ENCODE results near the gene RACK1.
"Not testable (repeated sequence)": the region's sequence is repeated elsewhere in the genome, so short reads cannot be mapped to it uniquely, and the experiment has no call there.

RACK1 gene

DNA sequence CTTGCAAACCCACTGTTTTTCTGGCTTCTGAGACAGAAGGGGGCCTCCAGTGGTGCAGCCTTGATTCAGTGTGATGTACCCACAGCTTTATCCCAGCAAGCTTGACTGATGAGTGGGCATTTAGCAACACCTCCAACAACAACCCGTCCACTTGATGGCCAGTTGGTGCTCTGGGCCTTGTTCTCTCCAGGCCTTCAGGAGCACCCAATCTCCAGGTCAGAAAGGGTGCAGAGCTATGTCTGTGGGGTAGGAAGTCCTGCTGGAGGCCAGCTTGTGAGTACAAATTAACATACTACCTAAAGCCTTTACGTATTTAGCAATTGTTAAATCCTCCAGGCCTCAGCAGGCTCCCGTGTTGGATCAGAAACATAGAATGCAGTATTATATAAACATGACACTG lies 27.4 kb upstream of the RACK1 start:
- TF ChIP-seq CTCF (IDR thresholded peaks at IDR 0.05): no peak
- no peak overlapping the region for H3K27ac ChIP-seq
- H3K79me2 ChIP-seq: no peaks in the 10 kb centered on the region
- no peak overlapping the region for H3K4me2 ChIP-seq (ENCODE audit: low read length)
- no peak overlapping the region for H3K9ac ChIP-seq
- no peak overlapping the region for H2AFZ ChIP-seq
- H3K9me3 ChIP-seq (ENCODE audit: control insufficient read depth, low read length): no peaks in the 10 kb centered on the region
- H3K36me3 ChIP-seq (ENCODE audit: control insufficient read depth, insufficient read depth, low read length): no peaks in the 10 kb centered on the region
- H3K27me3 ChIP-seq (ENCODE audit: control insufficient read depth, insufficient read depth, low read length): no peaks in the 10 kb centered on the region
- H3K4me1 ChIP-seq: no peaks in the 10 kb centered on the region
- H3K4me3 ChIP-seq (ENCODE audit: low read depth, low read length): no peak overlapping the region

DNA sequence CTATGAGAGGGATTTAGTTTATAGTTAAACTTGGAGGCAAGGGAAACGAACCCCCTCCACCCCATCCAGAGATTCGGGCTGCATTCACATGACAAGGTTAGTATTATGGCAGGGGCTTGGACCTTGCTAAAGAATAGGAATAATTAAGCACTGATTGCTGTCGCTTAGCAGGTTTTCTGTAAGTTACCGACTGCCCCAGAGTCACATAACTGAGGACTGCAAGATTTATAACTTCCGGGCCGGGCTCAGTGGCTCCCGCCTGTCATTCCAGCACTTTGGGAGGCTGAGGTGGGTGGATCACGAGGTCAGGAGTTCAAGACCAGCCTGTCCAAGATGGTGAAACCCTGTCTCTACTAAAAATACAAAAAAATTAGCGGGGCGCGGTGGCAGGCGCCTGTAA lies 24.2 kb upstream of the RACK1 start:
- H3K27me3 ChIP-seq (ENCODE audit: control insufficient read depth, insufficient read depth, low read length); H3K27ac ChIP-seq; H3K79me2 ChIP-seq; H3K4me3 ChIP-seq (ENCODE audit: low read depth, low read length); H3K36me3 ChIP-seq (ENCODE audit: control insufficient read depth, insufficient read depth, low read length); H3K4me1 ChIP-seq; H3K4me2 ChIP-seq (ENCODE audit: low read length); H2AFZ ChIP-seq; H3K9me3 ChIP-seq (ENCODE audit: control insufficient read depth, low read length); H3K9ac ChIP-seq: not testable (repeated sequence)

DNA sequence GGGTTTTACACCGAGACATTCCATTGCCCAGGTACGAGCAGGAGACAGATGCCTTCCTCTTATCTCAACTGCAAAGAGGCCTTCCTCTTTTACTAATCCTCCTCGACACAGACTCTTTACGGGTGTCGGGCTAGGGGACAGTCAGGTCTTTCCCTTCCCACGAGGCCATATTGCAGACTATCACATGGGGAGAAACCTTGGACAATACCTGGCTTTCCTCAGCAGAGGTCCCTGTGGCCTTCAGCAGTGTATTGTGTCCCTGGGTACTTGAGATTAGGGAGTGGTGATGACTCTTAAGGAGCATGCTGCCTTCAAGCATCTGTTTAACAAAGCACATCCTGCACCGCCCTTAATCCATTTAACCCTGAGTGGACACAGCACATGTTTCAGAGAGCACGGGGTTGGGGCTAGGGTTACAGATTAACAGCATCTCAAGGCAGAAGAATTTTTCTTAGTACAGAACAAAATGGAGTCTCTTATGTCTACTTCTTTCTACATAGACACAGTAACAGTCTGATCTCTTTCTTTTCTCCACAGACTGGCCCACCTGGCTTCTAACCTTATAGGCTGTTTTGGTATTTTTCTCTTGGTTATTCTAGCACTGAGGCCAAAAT lies 23.7 kb upstream of the RACK1 start:
- H3K9ac ChIP-seq; H3K9me3 ChIP-seq (ENCODE audit: control insufficient read depth, low read length); H3K36me3 ChIP-seq (ENCODE audit: control insufficient read depth, insufficient read depth, low read length); H3K79me2 ChIP-seq; H3K4me3 ChIP-seq (ENCODE audit: low read depth, low read length); H3K4me1 ChIP-seq; H2AFZ ChIP-seq; H3K4me2 ChIP-seq (ENCODE audit: low read length); H3K27me3 ChIP-seq (ENCODE audit: control insufficient read depth, insufficient read depth, low read length); H3K27ac ChIP-seq: not testable (repeated sequence)

DNA sequence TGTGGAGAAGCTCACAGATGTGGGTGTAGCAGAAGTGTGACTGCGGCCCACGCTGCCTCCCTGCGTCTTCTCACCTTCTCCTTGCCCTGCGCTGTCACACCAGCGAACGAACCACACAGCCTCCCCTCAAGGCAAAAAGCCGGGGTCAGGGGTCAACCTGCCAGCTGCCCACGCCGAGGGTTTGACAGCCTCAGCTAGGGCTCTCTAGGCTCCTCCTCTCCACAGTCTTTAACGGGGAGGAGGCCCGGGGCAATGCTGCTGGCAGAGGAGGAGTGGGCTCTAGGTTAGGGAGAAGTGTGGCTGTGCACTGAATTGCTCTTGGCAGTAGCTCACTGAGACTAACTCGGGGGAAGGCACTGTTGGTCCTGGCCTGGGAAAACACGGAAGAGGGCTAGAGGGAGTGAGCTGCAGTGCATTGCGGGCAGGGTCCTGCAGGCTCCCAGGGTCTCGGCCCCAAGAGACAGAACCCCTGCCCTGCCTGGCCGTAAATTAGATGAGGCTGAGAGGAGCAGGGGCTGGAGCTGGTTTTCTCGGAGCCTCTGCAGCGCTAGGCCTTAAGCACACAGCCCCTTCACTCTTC lies 21.5 kb upstream of the RACK1 start:
- no peaks in the 10 kb centered on the region for H3K4me1 ChIP-seq
- no peaks in the 10 kb centered on the region for H3K9me3 ChIP-seq (ENCODE audit: control insufficient read depth, low read length)
- H3K4me3 ChIP-seq (ENCODE audit: low read depth, low read length): no peak overlapping the region
- TF ChIP-seq CTCF (IDR thresholded peaks at IDR 0.05): no peak
- peaks cover 4% of the 10 kb centered on the region for H3K79me2 ChIP-seq
- H3K27me3 ChIP-seq (ENCODE audit: control insufficient read depth, insufficient read depth, low read length): no peaks in the 10 kb centered on the region
- H3K27ac ChIP-seq: no peak overlapping the region
- no peak overlapping the region for H2AFZ ChIP-seq
- no peak overlapping the region for H3K9ac ChIP-seq
- no peak overlapping the region for H3K4me2 ChIP-seq (ENCODE audit: low read length)
- H3K36me3 ChIP-seq (ENCODE audit: control insufficient read depth, insufficient read depth, low read length): no peaks in the 10 kb centered on the region

- Histone ChIP-seq H3K4me2 (ENCODE audit: low read length) (no peak overlapping the region), H3K9me3 (ENCODE audit: control insufficient read depth, low read length) (no peaks in the 10 kb centered on the region), H3K79me2 (peaks cover 17% of the 10 kb centered on the region), H3K4me3 (ENCODE audit: low read depth, low read length) (no peak overlapping the region), H3K36me3 (ENCODE audit: control insufficient read depth, insufficient read depth, low read length) (no peaks in the 10 kb centered on the region), H2AFZ (no peak overlapping the region), H3K27ac (no peak overlapping the region), H3K9ac (no peak overlapping the region), H3K4me1 (peaks cover 3% of the 10 kb centered on the region), H3K27me3 (ENCODE audit: control insufficient read depth, insufficient read depth, low read length) (no peaks in the 10 kb centered on the region)
- TF ChIP-seq CTCF (IDR thresholded peaks at IDR 0.05): no peak
Measured at GRCh38 chr5:181263633-181264032, 19.9 kb upstream of the RACK1 start.
